LNCaP clone FGC (cell line): ENCODE measurements around the gene PIP5K1B.
"Not testable (repeated sequence)": the region's sequence is repeated elsewhere in the genome, so short reads cannot be mapped to it uniquely, and the experiment has no call there.

Experiments
- DNase-seq: peaks from one replicate; pipeline ENCODE4 v3.0.0-alpha.2; 2011; ENCODE audit warnings: low read depth
- H3K4me3 ChIP-seq: 2 replicates; pipeline ENCODE4 v1.5.1; 2011; ENCODE audit warnings: mild to moderate bottlenecking, low read depth, low read length, control low read depth
- TF ChIP-seq, protein P1 (sequence below): IDR thresholded peaks from 2 replicates; pipeline ENCODE4 v1.5.1; 2012; ENCODE audit warnings: mild to moderate bottlenecking; ENCODE audit not compliant: control insufficient read depth, insufficient read depth; ENCODE audit errors: extremely low read depth

PIP5K1B gene

DNA sequence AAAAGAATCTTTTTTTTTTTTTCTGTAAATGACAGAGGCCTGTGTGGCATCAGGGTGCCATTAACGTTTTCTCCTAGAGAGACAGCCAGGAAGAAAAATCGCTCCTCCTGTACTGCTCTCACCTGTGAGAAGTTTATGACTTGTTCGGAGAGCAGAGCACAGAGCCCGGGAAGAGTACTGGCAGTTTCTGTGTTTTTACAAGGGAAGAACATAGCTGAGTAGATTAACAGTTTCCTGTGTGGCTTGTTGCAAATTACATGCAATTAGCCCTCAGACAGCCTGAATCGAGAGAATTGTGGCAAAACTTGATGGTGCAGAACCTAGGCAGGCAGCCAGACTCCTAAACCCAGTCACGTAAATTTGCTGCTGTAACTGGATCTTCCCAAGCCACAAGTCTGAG, 276.7 kb downstream of the PIP5K1B start:
- TF ChIP-seq, protein P1, sequence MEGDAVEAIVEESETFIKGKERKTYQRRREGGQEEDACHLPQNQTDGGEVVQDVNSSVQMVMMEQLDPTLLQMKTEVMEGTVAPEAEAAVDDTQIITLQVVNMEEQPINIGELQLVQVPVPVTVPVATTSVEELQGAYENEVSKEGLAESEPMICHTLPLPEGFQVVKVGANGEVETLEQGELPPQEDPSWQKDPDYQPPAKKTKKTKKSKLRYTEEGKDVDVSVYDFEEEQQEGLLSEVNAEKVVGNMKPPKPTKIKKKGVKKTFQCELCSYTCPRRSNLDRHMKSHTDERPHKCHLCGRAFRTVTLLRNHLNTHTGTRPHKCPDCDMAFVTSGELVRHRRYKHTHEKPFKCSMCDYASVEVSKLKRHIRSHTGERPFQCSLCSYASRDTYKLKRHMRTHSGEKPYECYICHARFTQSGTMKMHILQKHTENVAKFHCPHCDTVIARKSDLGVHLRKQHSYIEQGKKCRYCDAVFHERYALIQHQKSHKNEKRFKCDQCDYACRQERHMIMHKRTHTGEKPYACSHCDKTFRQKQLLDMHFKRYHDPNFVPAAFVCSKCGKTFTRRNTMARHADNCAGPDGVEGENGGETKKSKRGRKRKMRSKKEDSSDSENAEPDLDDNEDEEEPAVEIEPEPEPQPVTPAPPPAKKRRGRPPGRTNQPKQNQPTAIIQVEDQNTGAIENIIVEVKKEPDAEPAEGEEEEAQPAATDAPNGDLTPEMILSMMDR, result no peak
- DNase-seq, result peak; percentile 25
- no peak overlapping the region for H3K4me3 ChIP-seq

GRCh38 chr9:68983008-68983411, 278.0 kb downstream of the PIP5K1B start:
- no peak for DNase-seq
- TF ChIP-seq, protein P1, result no peak
- H3K4me3 ChIP-seq, result no peak overlapping the region

DNA sequence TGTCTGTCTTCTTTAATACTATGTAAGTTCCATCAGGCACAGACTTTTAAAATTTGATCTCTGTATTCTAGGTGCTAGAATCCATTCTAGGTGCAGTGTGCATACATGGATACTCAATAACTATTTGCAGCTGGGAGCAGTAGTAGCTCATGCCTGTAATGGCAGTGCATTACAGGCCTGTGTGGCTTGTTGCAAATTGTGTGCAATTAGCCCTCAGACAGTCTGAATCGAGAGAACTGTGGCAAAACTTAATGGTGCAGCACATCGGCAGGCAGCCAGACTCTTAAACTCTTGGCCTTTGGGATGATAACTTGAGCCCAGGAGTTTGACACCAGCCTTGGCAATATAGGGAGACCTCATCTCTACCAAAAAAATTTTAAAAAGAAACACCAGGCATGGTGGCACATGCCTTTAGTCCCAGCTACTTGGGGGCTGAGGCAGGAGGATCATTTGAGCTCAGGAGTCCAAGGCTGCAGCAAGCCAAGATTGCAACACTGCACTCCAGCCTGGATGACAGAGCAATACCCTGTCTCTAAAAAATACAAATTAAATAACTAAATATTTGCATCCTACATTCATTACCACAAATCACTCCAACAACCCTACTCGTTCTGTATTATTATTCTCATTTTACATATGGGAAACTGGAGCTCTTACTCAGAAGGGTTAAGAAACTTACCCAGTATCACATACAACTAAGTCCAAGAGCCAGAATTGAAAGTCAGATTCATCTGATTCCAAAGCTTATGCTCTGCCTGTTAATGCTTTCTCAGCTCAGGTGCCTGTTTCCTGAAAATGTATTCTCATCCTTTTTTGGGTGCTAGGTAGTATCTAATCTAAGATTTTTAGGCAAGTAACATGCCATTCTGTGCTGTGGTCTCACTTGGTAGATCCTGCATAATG, 278.7 kb downstream of the PIP5K1B start:
- no peak overlapping the region for H3K4me3 ChIP-seq

GRCh38 chr9:68986949-68987348, 281.9 kb downstream of the PIP5K1B start:
- not testable (repeated sequence) for H3K4me3 ChIP-seq, DNase-seq

More for the DNA sequence above, 278.7 kb downstream of the PIP5K1B start:
- DNase-seq, result no peak
- TF ChIP-seq, protein P1, result no peak

DNA sequence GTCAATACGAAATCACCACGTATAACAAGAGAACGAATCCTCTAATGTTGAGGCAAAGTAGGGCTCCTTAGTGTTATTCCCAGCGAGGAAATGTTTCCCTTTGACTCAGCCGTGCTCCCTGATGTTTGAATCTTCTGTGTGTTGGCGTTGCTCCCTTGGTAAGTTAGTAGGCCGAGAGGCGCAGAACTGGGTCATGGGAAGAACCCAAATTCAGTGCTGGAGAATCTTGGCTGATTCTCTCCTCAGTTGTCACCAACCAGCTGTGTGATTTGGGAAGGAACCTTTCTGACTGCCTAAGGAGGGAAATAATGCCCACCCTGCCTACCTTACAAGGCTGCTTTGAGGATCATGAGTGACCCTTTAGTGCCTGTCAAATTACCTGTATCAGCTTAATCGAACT, 286.4 kb downstream of the PIP5K1B start:
- TF ChIP-seq, protein P1, result no peak
- H3K4me3 ChIP-seq, result no peak overlapping the region
- DNase-seq, result no peak

DNA sequence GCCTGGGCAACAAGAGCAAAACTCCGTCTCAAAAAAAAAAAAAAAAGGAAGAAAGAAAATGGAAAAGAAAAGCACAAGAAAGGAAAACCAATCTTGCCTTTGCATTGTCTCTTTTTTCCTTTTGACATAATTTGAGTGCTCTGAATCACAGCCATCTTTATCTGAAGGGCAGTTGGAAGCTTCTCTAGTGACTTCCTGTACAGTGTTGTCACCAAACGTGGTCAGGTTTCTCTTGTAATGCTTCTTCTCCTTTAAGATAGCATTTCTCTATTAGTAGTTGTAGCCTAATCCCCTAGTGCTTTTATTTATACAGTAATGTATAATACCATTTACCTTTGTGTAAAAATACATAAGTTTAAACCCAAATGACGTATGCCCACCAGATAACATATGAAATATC, 290.7 kb downstream of the PIP5K1B start:
- TF ChIP-seq, protein P1, result no peak
- DNase-seq, result no peak
- no peak overlapping the region for H3K4me3 ChIP-seq

DNA sequence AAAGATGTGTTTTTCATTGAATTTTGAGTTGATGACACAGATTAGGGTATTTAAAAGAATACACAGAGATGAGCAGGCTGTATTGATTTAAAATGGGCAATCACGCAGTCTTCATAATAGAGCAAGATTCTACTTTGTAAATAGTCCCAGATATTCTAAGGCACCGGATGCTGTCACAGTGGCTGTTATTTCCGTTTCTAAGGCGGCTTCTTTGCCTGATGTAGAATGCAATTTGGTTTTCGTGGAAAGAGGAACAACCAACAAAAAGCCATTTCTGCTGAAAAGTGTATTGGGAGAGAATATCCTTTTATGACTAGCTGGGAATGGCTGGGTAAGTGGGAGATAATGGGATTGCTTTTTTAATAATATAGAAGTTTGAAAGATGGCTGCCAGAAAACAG, 291.4 kb downstream of the PIP5K1B start:
- TF ChIP-seq, protein P1, result no peak
- no peak overlapping the region for H3K4me3 ChIP-seq
- no peak for DNase-seq
